ENCODE measurements around the gene NME1. TPM values are rescaled to one million over a fixed set of nuclear protein-coding genes. Genes with fewer than 3 reads are reported as not detected.

NME1 gene
- total RNA-seq, 1 experiment from 2014 or later = 592 TPM

DNA sequence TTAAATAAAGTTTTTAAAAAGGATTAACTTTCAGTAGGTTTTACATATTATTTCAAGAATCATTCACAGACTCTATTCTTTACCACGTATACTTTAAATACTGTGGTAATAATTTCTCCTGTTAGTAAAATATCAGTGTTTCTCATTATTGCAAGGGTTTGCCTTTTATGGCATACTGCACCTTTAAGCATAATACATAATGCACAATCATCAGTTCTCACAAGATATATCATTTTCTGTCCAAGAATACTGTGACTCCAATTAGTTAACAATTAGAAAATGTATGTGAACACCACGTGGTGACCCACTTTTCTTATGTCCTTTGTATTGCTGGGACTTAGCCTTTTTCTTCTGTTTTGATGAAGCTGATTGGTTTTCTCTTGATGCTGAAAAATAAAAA is 38.5 kb downstream of the NME1 start:
- no peaks in the 10 kb centered on the region for H3K4me1 ChIP-seq (ENCODE audit: insufficient read depth, low read length)
- H3K27me3 ChIP-seq (ENCODE audit: low read length) = no peaks in the 10 kb centered on the region
- no peak overlapping the region for H2AFZ ChIP-seq (ENCODE audit: low read length)
- H3F3A ChIP-seq (ENCODE audit: low read length, unreplicated experiment) = no peaks in the 10 kb centered on the region
- ATAC-seq (no peak), DNase-seq (no peak)
- H3K36me3 ChIP-seq (ENCODE audit: low read depth, low read length) = peaks cover 36% of the 10 kb centered on the region
- no peak overlapping the region for H3K4me2 ChIP-seq (ENCODE audit: low read length)
- no peaks in the 10 kb centered on the region for H3K79me2 ChIP-seq (ENCODE audit: low read length)
- H4K20me1 ChIP-seq (ENCODE audit: low read length) = no peaks in the 10 kb centered on the region
- no peaks in the 10 kb centered on the region for H3K9me3 ChIP-seq (ENCODE audit: low read length)
- H3K4me3 ChIP-seq (ENCODE audit: low read length) = no peak overlapping the region
- BruUV-seq (replicated peaks) = TSS peak; percentile 6
- H3K9me2 ChIP-seq (replicated peaks; ENCODE audit: low read length) = no peaks in the 10 kb centered on the region
- H3K9ac ChIP-seq (ENCODE audit: low read length) = no peak overlapping the region
- ChIA-PET CTCF (no interaction called here), POLR2A (ENCODE audit: unreplicated experiment) (no interaction called here)
- no peak overlapping the region for H3K27ac ChIP-seq (ENCODE audit: low read length)
- TF ChIP-seq, protein P1, sequence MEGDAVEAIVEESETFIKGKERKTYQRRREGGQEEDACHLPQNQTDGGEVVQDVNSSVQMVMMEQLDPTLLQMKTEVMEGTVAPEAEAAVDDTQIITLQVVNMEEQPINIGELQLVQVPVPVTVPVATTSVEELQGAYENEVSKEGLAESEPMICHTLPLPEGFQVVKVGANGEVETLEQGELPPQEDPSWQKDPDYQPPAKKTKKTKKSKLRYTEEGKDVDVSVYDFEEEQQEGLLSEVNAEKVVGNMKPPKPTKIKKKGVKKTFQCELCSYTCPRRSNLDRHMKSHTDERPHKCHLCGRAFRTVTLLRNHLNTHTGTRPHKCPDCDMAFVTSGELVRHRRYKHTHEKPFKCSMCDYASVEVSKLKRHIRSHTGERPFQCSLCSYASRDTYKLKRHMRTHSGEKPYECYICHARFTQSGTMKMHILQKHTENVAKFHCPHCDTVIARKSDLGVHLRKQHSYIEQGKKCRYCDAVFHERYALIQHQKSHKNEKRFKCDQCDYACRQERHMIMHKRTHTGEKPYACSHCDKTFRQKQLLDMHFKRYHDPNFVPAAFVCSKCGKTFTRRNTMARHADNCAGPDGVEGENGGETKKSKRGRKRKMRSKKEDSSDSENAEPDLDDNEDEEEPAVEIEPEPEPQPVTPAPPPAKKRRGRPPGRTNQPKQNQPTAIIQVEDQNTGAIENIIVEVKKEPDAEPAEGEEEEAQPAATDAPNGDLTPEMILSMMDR (conservative IDR thresholded peaks at IDR 0.05; ENCODE audit: low read depth, low read length) = no peak
- TF ChIP-seq EZH2 (IDR thresholded peaks at IDR 0.05; ENCODE audit: low read length, unreplicated experiment) = no peak
- no peak for TF ChIP-seq EZH2phosphoT487 (IDR thresholded peaks at IDR 0.05; ENCODE audit: borderline replicate concordance, low read length)
- intact Hi-C loops (cut with micrococcal nuclease) = no loop called here

- no peaks in the 10 kb centered on the region for H4K20me1 ChIP-seq (ENCODE audit: low read length)
- no peak for ATAC-seq
- H2AFZ ChIP-seq (ENCODE audit: low read length) = no peak overlapping the region
- DNase-seq = no peak
- intact Hi-C loops (cut with micrococcal nuclease) = no loop called here
- no peaks in the 10 kb centered on the region for H3K4me1 ChIP-seq (ENCODE audit: insufficient read depth, low read length)
- no TSS peak for BruUV-seq (replicated peaks)
- H3F3A ChIP-seq (ENCODE audit: low read length, unreplicated experiment) = no peaks in the 10 kb centered on the region
- POLR2A ChIA-PET (ENCODE audit: unreplicated experiment) = no interaction called here
- no peak overlapping the region for H3K27ac ChIP-seq (ENCODE audit: low read length)
- no peak overlapping the region for H3K9ac ChIP-seq (ENCODE audit: low read length)
- TF ChIP-seq, protein P1 (conservative IDR thresholded peaks at IDR 0.05; ENCODE audit: low read depth, low read length) = no peak
- TF ChIP-seq EZH2phosphoT487 (IDR thresholded peaks at IDR 0.05; ENCODE audit: borderline replicate concordance, low read length) = no peak
- TF ChIP-seq EZH2 (IDR thresholded peaks at IDR 0.05; ENCODE audit: low read length, unreplicated experiment) = no peak
- no peaks in the 10 kb centered on the region for H3K27me3 ChIP-seq (ENCODE audit: low read length)
- CTCF ChIA-PET = no interaction called here
- H3K4me2 ChIP-seq (ENCODE audit: low read length) = no peak overlapping the region
- no peaks in the 10 kb centered on the region for H3K79me2 ChIP-seq (ENCODE audit: low read length)
- H3K9me2 ChIP-seq (replicated peaks; ENCODE audit: low read length) = no peaks in the 10 kb centered on the region
- H3K9me3 ChIP-seq (ENCODE audit: low read length) = no peaks in the 10 kb centered on the region
- H3K4me3 ChIP-seq (ENCODE audit: low read length) = no peak overlapping the region
- H3K36me3 ChIP-seq (ENCODE audit: low read depth, low read length) = peaks cover 47% of the 10 kb centered on the region
These were observed 44.4 kb downstream of the NME1 start for GRCh38 chr17:51197754-51198153.

- H3K36me3 ChIP-seq (ENCODE audit: low read depth, low read length) = peaks cover 35% of the 10 kb centered on the region
- POLR2A ChIA-PET (ENCODE audit: unreplicated experiment) = no interaction called here
These were observed 46.9 kb downstream of the NME1 start for GRCh38 chr17:51200295-51200694.

More at GRCh38 chr17:51200295-51200694, 46.9 kb downstream of the NME1 start:
- TF ChIP-seq EZH2phosphoT487 (IDR thresholded peaks at IDR 0.05; ENCODE audit: borderline replicate concordance, low read length) (no peak), EZH2 (IDR thresholded peaks at IDR 0.05; ENCODE audit: low read length, unreplicated experiment) (no peak)
- TF ChIP-seq, protein P1 (conservative IDR thresholded peaks at IDR 0.05; ENCODE audit: low read depth, low read length) = no peak
- Histone ChIP-seq H2AFZ (ENCODE audit: low read length) (no peak overlapping the region), H3K27me3 (ENCODE audit: low read length) (no peaks in the 10 kb centered on the region), H3K4me3 (ENCODE audit: low read length) (no peak overlapping the region), H3K9me2 (replicated peaks; ENCODE audit: low read length) (no peaks in the 10 kb centered on the region), H3K4me2 (ENCODE audit: low read length) (no peak overlapping the region), H3K9ac (ENCODE audit: low read length) (no peak overlapping the region), H3K9me3 (ENCODE audit: low read length) (no peaks in the 10 kb centered on the region), H3F3A (ENCODE audit: low read length, unreplicated experiment) (no peaks in the 10 kb centered on the region), H3K79me2 (ENCODE audit: low read length) (no peaks in the 10 kb centered on the region), H4K20me1 (ENCODE audit: low read length) (no peaks in the 10 kb centered on the region), H3K27ac (ENCODE audit: low read length) (no peak overlapping the region), H3K4me1 (ENCODE audit: insufficient read depth, low read length) (no peaks in the 10 kb centered on the region)
- BruUV-seq (replicated peaks) = no TSS peak
- intact Hi-C loops (cut with micrococcal nuclease) = no loop called here
- CTCF ChIA-PET = no interaction called here
- ATAC-seq = no peak
- no peak for DNase-seq
